D721Med (cell line): ENCODE data around the gene KNDC1.

ENCODE experiments used
- DNase-seq: peaks from one replicate; pipeline ENCODE4 v3.0.0; 2011; ENCODE audit warnings: low spot score; ENCODE audit not compliant: insufficient read length
- FAIRE-seq: peaks from 2 replicates; lab custom pipeline; 2011; peaks lifted over from hg19 to GRCh38; lab: Jason Lieb, UNC
- TF ChIP-seq, protein P1 (sequence below): IDR thresholded peaks from 2 replicates; pipeline ENCODE4 v1.5.1; 2012; ENCODE audit warnings: mild to moderate bottlenecking, control low read depth; ENCODE audit not compliant: insufficient read depth; ENCODE audit errors: missing control alignments

KNDC1 gene

DNA sequence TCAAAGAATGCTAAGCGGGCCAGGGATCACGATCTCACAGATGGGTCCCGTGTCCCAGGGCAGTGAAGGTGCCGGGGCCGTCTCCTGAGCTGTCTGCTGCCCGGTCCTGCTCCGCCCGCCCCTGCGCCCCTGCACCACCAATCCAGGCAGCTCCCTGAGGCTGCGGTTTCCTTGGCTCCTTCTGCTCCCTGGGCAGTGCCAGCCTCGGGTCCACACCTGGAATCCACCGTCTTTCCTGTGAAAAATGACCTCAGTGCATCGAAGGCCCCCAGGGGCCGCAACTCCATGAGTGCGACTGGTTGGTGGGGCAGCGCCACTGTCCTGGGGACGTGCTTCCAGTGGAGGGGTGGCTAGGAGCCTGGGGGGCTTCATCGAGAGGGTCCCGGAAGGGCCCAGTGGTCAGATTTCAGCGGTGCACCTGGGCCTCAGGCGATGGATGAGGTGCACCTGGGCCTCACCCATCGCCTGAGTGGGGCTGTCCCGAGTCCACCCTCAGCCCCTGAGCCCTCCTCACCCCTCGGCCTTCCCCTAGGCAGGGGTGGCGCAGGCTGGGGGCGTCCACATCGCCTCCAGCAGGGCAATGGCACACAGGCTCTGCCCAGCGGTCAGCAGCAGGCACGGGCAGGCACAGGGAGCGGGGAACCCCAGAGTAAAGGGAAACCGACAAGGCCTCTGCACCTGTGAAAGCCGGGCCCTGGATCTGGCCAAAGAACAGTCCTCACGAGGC lies 45.1 kb upstream of the KNDC1 start:
- FAIRE-seq (no peak), DNase-seq (no peak)

DNA sequence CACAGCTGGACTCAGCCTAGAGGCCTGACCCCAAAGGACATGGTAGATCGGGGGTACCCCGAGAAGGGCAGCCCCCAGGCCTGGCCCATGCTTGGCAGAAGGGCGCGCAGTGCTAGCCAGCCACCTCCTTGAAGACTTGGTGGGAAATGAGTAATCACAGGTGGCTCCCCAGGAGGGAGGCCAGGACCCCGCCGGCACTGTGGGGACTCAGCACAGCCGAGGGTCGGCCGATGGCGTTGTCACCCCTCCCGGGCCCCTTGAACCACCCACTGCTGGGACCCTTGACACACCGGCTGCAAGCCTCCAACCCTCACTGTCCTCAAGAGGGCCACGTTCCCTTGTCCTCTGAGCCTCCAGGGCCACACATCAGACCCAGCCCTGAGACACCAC lies 44.6 kb upstream of the KNDC1 start:
- no peak for DNase-seq
- TF ChIP-seq, protein P1, sequence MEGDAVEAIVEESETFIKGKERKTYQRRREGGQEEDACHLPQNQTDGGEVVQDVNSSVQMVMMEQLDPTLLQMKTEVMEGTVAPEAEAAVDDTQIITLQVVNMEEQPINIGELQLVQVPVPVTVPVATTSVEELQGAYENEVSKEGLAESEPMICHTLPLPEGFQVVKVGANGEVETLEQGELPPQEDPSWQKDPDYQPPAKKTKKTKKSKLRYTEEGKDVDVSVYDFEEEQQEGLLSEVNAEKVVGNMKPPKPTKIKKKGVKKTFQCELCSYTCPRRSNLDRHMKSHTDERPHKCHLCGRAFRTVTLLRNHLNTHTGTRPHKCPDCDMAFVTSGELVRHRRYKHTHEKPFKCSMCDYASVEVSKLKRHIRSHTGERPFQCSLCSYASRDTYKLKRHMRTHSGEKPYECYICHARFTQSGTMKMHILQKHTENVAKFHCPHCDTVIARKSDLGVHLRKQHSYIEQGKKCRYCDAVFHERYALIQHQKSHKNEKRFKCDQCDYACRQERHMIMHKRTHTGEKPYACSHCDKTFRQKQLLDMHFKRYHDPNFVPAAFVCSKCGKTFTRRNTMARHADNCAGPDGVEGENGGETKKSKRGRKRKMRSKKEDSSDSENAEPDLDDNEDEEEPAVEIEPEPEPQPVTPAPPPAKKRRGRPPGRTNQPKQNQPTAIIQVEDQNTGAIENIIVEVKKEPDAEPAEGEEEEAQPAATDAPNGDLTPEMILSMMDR, result no peak
- no peak for FAIRE-seq

More for the DNA sequence above, 45.1 kb upstream of the KNDC1 start:
- TF ChIP-seq, protein P1, result no peak

DNA sequence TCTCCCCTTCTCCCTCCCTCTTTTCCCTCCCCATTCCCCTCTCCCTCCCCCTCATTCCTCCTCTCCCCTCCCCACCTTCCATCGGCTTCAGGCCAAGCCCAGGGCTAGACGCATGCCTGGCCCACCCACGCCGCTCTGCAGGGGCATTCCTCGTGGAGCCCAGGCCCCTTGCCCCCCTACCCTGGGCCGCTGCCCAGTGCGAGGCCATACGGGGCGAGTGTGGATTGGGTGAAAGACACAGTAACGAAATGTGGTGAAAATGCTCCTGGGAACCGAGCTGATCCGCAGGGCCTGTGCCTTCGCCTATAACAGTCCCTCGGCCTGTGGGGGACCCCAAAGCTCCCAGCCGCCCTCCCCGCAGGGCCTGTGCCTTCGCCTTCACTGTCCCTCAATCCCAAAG lies 44.0 kb upstream of the KNDC1 start:
- FAIRE-seq, result no peak
- TF ChIP-seq, protein P1, result no peak
- no peak for DNase-seq

DNA sequence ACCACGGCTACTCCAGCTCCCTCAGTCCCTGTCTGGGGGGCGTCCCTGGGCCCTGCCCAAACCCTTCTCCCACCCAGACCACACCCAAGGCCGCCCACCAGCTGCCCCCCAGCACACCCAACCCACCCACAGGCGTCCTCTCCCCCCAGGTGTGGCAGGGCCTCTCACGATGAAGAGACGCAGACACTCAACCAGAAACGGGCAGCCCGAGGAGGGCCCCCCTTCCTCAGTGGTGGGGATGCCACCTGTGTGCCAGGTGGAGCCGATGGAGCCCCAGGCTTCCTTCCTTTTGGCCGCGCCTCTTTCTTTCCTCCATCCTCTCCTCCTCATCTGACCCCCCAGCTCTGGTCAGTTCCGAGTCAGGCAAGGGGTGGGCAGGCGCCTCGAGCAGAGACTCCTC lies 43.6 kb upstream of the KNDC1 start:
- DNase-seq, result no peak
- no peak for FAIRE-seq
- TF ChIP-seq, protein P1, result no peak

DNA sequence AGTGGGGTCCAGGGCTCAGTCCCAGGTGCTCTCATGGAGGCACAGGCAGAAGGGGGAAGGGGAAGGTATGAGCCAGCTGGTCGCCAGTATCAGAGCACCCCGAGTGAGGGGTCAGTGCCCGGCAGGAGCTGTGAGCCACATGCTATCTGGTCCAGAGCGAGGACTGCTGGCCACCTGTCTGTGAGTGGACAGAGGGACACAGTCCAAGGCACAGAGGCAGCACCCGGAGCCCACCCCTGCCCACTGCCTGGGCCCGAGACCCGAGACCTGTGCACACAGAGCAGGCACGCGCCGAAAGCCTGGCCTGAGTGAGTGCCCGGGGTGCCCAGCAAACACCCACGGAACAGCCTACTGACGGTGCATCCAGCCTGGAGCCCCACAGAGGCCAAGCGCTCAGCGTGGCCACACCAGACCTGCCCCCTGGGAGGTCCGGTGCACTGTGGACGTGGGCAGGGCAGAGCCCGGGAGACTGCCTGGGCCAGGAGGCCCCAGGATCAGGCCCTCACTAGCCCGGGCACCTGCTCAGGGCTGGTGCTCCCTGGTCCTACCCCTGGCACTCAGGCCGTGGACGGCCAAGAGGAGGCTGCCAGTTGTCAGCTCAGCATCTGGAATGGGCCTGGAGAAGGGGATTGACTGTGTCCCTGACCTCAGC lies 42.9 kb upstream of the KNDC1 start:
- TF ChIP-seq, protein P1, result no peak
- DNase-seq, result no peak
- no peak for FAIRE-seq

DNA sequence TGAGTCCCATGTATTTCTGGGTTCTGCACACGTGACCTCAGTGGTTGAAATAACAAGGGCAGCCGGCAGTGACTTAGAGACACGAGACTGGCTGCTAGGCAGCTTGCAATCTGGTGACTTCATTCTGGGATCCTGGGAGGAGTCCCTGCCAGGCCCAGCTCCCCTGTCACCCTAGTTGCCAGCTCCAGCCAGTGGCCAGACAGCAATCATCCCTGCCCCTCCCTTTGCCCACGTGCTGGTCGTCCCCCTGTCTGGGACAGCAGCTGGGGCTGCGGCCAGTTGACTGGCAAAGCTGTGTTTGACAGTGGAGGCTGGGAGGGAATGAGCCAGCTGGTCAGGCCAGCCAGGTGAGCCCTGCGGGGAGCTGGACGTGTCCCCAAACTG lies 42.3 kb upstream of the KNDC1 start:
- FAIRE-seq, result no peak
- no peak for DNase-seq
- TF ChIP-seq, protein P1, result no peak

DNA sequence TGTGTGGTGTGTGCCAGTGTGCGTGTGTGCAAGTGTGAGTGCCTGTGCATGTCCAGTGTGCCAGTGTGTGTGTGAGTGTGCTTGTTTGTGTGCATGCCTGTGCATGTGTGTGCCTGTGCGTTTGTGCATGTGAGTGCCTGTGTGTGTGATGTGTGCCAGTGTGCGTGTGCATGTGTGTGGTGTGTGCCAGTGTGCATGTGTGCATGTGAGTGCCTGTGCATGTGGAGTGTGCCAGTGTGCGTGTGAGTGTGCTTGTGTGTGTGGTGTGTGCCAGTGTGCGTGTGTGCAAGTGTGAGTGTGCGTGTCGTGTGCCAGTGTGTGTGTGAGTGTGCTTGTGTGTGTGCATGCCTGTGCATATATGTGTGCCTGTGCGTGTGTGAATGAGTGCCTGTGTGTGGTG lies 38.5 kb upstream of the KNDC1 start:
- TF ChIP-seq, protein P1, result no peak
- FAIRE-seq, result no peak

More for the DNA sequence above, 38.5 kb upstream of the KNDC1 start:
- DNase-seq, result no peak
